Measurements from ENCODE around the gene SAP30.

The SAP30 gene

DNA sequence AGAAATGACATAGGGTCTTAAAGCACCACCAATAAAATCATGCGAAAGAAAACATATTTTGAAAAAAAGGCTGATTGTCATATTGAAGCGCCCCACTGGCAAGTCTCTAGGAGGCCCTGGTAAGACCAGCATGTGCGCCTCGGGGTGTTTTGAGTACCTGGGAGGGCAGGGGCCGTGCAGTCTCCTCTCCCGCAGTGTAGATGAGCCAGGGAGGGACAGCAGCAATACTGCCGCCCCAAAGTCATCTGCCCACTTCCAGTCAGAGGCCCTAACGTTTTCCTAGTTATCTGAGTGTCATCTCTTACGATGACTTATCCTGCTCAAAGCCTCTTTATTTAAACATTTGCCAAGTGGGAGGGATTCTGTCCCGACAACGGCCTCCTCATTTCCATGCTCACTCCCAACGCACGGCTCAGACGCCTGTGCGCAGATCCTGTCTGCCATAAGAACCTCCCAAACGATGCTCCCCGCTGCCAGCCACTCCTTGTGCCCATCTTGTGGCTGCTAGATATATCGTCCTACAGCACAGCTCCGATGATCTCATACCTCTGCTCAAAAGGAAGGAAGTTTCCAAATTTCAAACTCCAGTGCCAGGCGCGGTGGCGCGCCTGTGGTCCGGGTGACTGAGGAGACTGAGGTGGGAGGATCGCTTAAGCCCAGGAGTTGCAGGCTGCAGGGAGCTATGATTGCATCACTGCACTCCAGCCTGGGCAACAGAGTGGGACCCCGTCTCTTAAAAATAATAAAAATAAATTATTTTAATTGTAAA, 45.3 kb downstream of the SAP30 start:
- no peak for DNase-seq (ENCODE audit: low read depth)

DNA sequence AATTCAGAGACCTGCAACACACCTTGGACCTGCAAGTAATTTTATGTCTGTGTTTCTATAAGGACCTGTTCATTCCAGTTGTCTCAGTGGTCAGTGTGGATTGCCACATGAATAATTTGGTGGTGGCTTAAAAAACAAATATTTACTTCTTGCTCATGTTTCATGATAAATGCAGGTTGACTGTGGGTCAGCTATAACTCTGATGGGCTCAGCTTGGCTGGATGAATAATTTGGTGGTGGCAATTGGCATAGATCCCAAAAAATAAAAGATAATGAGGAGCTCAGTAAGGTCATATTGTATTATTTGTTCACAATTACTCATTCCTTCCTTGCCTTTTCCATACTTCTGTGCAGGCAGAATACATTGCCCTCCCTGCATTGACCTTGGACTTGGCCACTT, 47.1 kb downstream of the SAP30 start:
- no peak for DNase-seq (ENCODE audit: low read depth)

DNA sequence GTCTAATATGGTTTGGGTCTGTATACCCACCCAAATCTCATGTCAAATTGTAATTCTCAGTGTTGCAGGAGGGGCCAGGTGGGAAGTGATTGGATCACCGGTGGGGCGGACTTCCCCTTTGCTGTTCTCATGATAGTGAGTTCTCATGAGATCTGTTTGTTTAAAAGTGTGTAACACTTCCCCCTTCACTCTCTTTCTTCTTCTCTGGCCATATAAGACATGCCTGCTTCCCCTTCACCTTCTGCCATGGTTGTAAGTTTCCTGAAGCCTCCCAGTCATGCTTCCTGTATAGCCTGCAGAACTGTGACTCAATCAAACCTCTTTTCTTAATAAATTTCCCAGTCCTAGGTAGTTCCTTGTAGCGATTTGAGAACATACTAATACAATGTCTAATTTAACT, 47.9 kb downstream of the SAP30 start:
- no peak for DNase-seq (ENCODE audit: low read depth)

DNA sequence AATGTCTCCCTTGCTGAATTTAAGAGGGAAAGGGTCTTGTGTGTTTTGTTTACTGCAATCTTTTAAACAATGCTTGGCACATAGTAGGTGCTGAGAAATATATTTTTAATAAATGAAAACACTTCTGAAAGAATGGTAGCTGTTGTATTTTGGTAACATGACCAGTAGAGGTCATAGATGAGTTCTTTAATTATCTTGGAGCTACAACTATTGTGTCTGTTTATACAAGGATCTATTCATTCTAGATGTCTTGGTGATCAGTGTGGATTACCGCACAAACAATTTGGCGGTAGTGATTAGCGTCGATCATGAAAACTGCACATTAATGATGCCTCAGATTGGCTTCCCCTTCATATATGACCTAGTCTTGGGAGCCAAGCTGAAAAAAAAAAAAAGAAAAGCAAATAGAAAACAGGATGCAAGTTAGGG, 49.6 kb downstream of the SAP30 start:
- no peak for DNase-seq (ENCODE audit: low read depth)

DNA sequence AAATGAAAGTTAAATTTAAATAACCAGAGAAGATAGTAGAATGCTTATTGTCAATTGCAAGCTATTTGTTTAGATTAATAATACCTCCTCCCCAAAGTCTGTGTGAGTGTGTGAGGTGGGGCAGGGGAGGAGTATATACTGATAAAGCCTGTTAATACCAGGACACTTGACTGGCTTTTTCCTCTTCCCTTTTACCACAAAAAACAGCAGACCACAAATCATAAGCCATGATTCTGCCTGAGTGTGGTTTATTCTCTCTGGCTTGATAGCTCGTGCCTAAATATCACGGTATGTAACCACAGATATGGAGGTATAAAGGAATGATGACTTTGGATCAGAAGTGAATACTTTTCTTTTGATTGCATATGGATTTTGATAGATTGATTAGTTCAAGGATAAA, 50.0 kb downstream of the SAP30 start:
- no peak for DNase-seq (ENCODE audit: low read depth)

DNA sequence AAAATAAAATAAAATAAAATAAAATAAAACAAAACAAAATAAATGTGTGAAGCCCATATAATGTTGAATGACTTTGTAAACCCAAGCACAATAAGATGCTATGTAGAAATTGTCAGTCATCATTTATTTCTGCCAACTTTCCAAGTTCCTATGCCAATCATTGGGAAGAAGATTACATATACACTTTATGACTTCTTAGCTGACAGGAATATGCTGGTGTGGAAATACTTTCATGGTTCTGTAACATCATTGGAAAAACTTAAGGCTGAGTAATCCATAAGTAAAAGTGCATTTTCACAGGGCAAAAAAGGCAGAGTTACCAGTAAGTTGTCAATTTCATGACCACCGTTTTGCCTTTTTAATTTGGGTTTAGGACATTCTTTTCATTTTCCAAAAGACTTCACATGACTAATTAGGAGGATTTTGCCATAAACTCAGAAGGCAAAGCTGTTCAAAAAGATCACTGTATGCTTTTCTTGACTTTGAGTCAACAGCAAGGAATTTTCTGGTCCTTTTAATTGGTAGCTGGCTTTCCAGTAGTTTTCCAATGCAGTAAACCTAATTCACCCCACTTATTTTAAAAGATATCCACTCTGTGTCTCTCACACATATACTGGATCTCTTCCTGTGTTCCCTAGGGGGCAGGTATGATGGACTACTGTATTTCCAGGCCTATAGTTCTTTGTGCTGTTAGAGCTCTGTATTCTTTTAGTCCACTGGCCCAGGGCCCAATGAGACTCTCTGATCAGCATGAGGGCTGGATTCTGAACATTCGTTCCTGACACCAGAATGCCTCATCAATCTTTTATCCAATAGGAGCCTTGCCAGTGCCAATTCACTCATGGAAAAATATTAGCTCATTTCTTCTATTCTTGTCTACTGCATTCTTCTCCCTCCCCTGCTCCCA, 54.4 kb downstream of the SAP30 start:
- no peak for DNase-seq (ENCODE audit: low read depth)

DNA sequence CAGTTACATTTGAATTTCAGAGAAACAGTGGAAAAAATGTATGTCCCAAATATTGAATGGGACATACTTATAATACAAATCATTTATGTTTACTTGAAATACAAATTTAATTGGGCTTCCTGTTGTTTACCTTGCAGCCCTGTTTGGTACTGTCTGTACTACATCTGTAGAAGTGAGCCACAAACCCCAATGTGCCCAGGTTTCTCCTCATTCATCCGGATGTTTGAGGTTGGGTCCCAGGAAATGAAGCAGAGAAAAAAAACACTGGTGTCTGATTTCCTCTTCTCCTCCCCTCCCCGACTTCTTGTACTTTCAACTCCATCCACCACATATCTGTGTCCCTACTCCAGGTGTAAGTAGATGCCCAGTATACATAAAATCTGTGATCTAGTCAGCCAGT, 55.3 kb downstream of the SAP30 start:
- no peak for DNase-seq (ENCODE audit: low read depth)
